Lower leg skin (tissue), 3 donors: ENCODE measurements around the gene IYD.

Source experiments
- CTCF ChIP-seq, 3 donors: fragments of 450-650 bp; IDR thresholded peaks; one replicate each; pipeline ENCODE4 v1.5.1; 2016; ENCODE audit warnings: antibody characterized with exemption in 3 of 3, mild to moderate bottlenecking in 3 of 3, moderate library complexity in 2 of 3
- POLR2A ChIP-seq, 2 donors: fragments of 450-650 bp; IDR thresholded peaks; one replicate each; pipeline ENCODE4 v1.6.1; 2016 to 2017; ENCODE audit warnings: antibody characterized with exemption in 2 of 2, mild to moderate bottlenecking in 1 of 2, moderate library complexity in 1 of 2

GRCh38 chr6:150370112-150370511 lies 1.3 kb downstream of the IYD start:
- TF ChIP-seq CTCF (IDR thresholded peaks at IDR 0.05) (no peak), POLR2A (IDR thresholded peaks at IDR 0.05) (no peak)
